Stimulated activated CD8-positive, alpha-beta memory T cell treated with anti-CD3 and anti-CD28 coated beads, Interleukin-7, amount 100 ng/mL, for 24 hours (primary cell): ENCODE data around the gene ITPRID2.
"Not testable (repeated sequence)": the region's sequence is repeated elsewhere in the genome, so short reads cannot be mapped to it uniquely, and the experiment has no call there.

Source experiments
- DNase-seq: peaks from one replicate; pipeline ENCODE4 v3.0.0-alpha.2; 2020; ENCODE audit warnings: low read depth

Gene ITPRID2

GRCh38 chr2:181916726-181917718 lies 25.5 kb downstream of the ITPRID2 start:
- DNase-seq, result no peak

- no peak for DNase-seq
These were observed 26.7 kb downstream of the ITPRID2 start for GRCh38 chr2:181918188-181918587.

GRCh38 chr2:181923121-181923520 lies 31.6 kb downstream of the ITPRID2 start:
- DNase-seq, result no peak

GRCh38 chr2:181924336-181924735 lies 32.8 kb downstream of the ITPRID2 start:
- no peak for DNase-seq

GRCh38 chr2:181934694-181935093 lies 43.2 kb downstream of the ITPRID2 start:
- DNase-seq, result no peak

- no peak for DNase-seq
These were observed 45.9 kb downstream of the ITPRID2 start for GRCh38 chr2:181937473-181937872.

GRCh38 chr2:181943411-181944124 lies 52.0 kb downstream of the ITPRID2 start:
- no peak for DNase-seq

GRCh38 chr2:181944164-181944913 lies 52.8 kb downstream of the ITPRID2 start:
- DNase-seq, result no peak

- DNase-seq, result no peak
These were observed 53.4 kb downstream of the ITPRID2 start for GRCh38 chr2:181944914-181945291.

GRCh38 chr2:181946444-181947127 lies 55.1 kb downstream of the ITPRID2 start:
- DNase-seq, result no peak

- no peak for DNase-seq
These were observed 55.7 kb downstream of the ITPRID2 start for GRCh38 chr2:181947273-181947672.

- no peak for DNase-seq
These were observed 56.7 kb downstream of the ITPRID2 start for GRCh38 chr2:181948227-181948626.

- no peak for DNase-seq
These were observed 57.5 kb downstream of the ITPRID2 start for GRCh38 chr2:181949047-181949446.

- no peak for DNase-seq
These were observed 61.1 kb downstream of the ITPRID2 start for GRCh38 chr2:181952404-181953226.

- peak; percentile 25 for DNase-seq
These were observed 62.5 kb downstream of the ITPRID2 start for GRCh38 chr2:181953881-181954537.

GRCh38 chr2:181954538-181954883 lies 63.0 kb downstream of the ITPRID2 start:
- DNase-seq, result no peak

- DNase-seq, result no peak
These were observed 63.5 kb downstream of the ITPRID2 start for GRCh38 chr2:181955010-181955409.

- DNase-seq, result not testable (repeated sequence)
These were observed 64.3 kb downstream of the ITPRID2 start for GRCh38 chr2:181955866-181956265.

GRCh38 chr2:181957668-181958067 lies 66.1 kb downstream of the ITPRID2 start:
- DNase-seq, result no peak

GRCh38 chr2:181958726-181959125 lies 67.2 kb downstream of the ITPRID2 start:
- no peak for DNase-seq
